Stimulated activated CD8-positive, alpha-beta memory T cell treated with anti-CD3 and anti-CD28 coated beads, Interleukin-15, amount 100 ng/mL, for 24 hours (primary cell): ENCODE measurements around the gene ARHGAP26.

Experiments
- DNase-seq: peaks from one replicate; pipeline ENCODE4 v3.0.0-alpha.2; 2020; ENCODE audit warnings: low read depth

ARHGAP26 gene

DNA sequence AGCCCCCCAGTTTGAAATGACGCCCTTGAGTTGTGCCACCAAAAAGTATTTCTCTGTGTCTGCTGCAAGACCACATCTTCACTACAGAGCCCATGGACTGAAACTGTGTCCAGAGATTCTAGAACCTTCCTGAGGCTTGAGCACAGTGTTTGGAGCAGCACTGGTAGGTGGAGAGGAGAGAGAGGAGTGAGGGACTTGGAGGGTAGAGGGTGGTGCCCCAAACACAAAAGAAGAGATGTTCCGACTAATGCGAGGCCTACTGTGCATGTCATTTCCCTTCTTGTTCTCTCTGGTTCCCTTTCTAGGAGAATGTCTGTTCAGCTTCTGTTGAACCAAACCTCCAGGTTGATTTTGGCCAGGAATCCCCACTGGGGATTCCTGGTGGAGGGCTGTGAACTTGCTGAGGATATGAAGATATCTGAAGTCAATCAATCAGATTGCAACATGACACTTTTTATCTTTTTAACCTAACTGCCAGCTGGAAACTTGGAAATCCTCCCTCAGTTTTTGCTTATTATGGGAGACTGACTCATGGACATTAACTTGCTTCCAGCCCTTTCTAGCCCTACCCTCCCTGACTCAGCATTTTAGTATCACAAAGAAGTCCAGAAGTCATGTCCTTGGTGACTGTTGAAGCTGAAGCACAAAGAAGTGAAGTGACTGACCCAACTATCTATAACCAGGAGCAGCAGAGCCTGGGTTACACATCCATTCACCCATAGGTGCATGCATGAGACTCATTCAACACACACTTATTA is 478.8 kb downstream of the ARHGAP26 start:
- DNase-seq = no peak

DNA sequence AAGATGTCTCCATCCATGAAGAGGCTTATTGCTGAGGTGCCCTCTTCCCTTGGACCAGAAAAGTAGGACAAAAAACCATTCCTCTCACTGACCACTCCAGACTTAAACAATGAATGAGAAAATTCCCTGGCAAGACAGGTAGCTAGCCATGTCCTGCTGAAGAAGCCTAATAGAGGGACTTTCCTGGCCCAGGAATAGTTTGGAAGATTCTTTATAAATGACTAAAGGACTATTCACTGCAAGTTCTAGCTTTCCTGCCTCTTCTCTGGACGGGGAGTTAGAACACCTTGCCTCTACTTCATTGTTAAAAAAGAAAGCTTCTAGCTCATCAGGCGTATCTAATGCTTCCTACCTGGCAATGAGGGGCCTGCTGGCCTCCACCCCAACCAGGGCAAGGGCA is 479.7 kb downstream of the ARHGAP26 start:
- DNase-seq = no peak

GRCh38 chr5:143251190-143251589 is 481.0 kb downstream of the ARHGAP26 start:
- DNase-seq = no peak

GRCh38 chr5:143251946-143252345 is 481.8 kb downstream of the ARHGAP26 start:
- DNase-seq = no peak

DNA sequence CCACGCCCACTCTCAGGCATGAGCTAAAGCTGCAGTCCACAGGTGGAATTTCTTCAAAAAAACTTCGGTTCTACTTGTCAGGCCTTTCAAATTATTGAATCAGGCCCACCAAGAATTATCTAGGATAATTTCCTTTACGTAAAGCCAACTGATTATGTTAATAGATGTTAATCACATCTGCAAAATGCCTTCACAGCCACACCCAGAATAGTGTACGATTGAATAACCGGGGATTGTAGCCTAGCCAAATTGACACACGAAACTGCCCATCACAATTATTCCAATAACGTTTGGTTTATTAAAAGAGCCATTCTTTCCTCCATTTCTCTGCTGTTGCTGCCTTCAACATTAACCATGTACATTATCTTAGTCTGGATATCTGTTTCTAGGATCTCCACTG is 484.6 kb downstream of the ARHGAP26 start:
- DNase-seq = no peak

DNA sequence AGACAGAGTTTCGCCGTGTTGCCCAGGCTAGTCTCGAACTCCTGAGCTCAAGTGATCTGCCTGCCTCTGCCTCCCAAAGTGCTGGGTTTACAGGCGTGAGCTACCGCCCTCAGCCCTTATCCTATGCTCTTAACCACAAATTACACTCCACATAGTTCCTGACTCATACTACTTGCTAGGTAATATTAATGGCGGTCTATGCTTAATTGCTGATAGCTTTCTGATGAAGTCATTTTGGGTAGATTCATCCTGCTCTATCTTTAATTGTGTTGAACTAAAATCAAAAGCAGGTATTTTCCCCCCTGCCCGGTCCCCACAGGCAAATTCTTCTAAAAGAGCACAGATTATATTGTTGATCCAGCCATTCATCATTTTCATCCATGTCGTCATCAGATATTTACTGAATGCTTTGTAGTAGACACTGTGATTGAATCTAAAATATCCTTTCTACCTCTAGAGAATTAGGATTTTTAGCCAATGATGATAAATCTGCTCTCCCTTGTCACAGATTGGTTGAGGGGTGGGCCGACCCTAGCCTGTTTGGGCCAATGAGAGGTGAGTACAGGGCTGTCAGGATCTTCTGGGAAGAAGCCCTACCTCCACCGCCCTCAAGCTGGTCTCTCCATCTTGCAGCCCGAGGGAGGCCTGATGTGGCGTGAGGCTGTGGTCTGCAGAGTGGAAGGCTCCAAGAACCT is 488.5 kb downstream of the ARHGAP26 start:
- no peak for DNase-seq

- DNase-seq = no peak
These were observed 489.1 kb downstream of the ARHGAP26 start for GRCh38 chr5:143259254-143259605.

DNA sequence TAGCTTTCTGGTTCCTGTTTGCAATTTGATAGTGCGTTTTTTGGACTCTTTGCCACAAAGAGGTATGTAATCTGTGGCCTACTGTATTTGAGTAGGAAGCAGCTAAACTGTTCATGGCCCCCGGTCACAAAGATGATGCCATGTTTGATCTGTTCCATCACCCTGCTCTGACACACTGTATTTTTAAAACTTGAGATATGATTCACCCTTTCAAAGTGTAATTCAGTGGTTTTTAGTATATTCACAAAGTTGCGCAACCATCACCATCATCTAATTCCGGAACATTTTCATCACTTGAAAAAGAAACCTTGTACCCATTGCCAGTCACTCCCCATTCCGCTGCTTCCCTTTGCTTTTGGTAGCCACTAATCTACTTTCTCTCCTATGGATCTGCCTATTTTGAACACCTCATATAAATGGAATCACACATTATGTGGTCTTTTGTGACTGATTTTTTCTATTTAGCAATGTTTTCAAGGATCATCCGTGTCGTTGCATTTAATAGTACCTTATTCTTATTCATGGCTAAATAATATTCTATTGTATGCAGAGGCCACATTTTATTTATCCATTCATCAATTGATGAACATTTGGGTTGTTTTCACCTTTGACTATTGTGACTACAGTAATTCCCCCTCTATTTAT is 491.7 kb downstream of the ARHGAP26 start:
- DNase-seq = no peak

- DNase-seq = no peak
These were observed 492.4 kb downstream of the ARHGAP26 start for GRCh38 chr5:143262393-143263174.

DNA sequence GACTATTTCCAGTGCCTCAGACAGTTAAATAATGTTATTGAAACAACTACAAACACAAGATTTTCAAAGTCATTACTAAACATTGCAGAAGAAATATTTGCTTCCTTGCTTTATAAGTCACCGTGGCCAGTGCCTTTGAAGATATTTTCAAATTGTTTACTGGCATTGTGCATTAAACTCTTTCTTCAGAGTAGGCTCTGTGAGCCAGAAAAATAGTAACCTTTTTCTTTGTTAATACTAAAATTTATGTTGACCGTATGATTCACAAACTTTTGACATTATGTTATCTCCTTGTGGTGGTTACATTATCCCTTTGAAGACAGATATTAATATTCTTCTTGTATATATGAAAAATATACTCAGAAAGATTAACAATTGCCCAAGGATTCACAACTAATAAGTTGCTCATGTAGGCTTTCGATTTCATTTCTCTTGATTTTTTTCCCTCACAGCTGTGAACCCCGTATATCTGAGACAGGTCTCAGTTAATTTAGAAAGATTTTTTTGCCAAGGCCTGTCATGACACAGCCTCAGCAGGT is 493.2 kb downstream of the ARHGAP26 start:
- DNase-seq = no peak

GRCh38 chr5:143265995-143266394 is 495.8 kb downstream of the ARHGAP26 start:
- no peak for DNase-seq

GRCh38 chr5:143267186-143267585 is 497.0 kb downstream of the ARHGAP26 start:
- DNase-seq = no peak

DNA sequence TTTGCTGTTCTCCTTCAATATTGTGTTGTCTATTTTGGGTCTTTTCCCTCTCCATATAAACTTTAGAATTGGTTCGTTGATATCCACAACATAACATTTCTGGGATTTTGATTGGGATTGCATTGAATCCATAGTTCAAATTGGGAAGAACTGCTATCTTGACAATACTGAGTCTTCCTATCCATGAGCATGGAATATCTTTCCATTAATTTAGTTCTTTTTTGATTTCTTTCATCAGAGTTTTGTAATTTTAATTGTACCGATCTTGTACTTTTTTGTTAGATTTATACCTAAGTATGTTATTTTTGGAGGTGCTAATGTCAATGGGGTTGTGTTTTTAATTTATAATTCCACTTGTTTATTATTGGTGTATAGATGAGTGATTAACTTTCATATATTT is 498.2 kb downstream of the ARHGAP26 start:
- no peak for DNase-seq

GRCh38 chr5:143271431-143271830 is 501.3 kb downstream of the ARHGAP26 start:
- no peak for DNase-seq

DNA sequence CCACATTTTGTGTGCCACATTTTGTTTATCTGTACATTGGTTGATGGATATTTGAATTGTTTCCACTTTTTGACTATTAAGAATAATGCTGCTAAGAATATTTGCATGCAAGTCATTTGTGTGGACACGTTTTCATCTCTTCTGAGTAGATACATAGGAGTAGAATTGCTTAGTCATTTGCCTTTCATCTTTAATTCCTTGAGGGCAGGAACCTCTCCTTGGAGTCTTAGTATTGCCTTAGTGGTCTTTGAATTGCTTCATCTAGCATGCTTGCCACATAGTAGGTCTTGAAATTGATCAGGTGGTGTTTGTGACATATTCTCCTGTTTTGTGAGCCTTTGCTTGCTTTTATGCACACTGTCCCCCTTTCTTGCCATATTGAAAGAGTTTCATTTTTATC is 504.8 kb downstream of the ARHGAP26 start:
- no peak for DNase-seq

DNA sequence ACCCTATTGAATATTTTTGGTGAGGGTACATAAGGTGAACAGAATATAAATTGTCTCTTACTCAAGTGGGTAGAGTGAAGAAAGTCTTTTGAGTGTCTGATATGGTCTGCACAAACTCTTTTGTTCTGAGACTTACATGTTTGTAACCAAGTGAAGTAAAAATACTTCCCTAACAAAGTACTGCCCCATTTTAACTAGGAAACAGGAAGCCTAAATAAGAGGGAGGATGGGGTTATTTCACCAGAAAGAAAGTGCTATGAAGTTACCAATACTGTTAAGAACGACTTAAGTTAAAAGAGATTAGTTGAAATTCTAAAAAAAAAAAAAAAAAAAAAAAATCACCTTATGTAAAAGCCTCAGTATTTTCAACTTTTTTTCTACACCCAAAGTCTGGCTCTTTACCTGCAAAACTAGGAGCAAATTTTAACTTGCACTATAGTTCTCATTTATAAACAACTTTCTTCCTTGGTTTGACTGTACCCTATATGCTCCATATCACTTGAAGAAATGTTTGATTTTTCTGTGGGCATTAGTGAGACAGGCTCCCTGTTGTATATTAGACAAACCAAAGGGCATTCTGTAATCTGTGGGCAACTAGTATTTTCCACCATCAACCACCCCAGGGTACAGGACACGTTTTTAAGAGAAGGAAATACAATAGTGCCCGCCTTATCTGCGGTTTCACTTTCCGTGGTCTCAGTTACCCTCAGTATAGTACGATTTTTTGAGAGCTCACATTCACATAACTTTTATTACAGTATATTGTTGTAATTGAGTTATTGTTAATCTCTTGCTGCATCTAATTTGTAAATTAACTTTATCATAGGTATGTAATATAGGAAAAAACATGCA is 505.6 kb downstream of the ARHGAP26 start:
- DNase-seq = no peak

DNA sequence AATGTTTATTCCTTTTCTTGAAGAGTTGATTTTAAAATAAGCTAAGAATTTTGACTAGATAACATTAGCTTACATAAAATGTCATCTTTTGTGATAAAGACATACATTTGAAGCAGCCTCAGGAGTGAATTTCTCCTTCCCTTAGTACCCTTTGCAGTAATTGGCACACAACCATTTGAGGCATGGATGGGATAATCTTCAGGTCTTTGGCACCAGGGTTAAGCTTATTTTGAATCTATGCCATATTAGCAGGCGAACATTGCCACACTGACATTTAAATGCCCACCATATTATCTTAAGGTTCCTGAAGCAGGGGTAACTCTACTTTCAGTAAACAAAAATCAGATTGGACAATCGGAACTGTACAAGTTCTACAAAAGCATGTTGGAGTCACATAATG is 507.4 kb downstream of the ARHGAP26 start:
- no peak for DNase-seq
